Fibroblast of lung (primary cell): Measurements from ENCODE around the gene REEP1.

Experiments used
- CTCF ChIP-seq, 2 donors: IDR thresholded peaks in 1 of 2; conservative IDR thresholded peaks in 1 of 2; 1 replicate in 1 of 2; 2 replicates in 1 of 2; pipeline ENCODE4 v1.5.1; 2011 to 2012; ENCODE audit warnings: low read length in 2 of 2, control low read depth in 1 of 2, inconsistent platforms in 1 of 2, low read depth in 1 of 2, mild to moderate bottlenecking in 1 of 2
- EZH2 ChIP-seq: IDR thresholded peaks from 2 replicates; pipeline ENCODE4 v1.5.1; 2012; ENCODE audit warnings: low read length, control low read depth, mild to moderate bottlenecking; ENCODE audit errors: missing control alignments

- TF ChIP-seq CTCF (conservative IDR thresholded peaks at IDR 0.05 in 1 of 2, IDR thresholded peaks at IDR 0.05 in 1 of 2; ENCODE audit: low read depth in 1 of 2, low read length in 2 of 2): no peak
- TF ChIP-seq EZH2: no peak
These were observed 111.4 kb downstream of the REEP1 start for GRCh38 chr2:86226070-86226469.
